ENCODE results near the gene GSC2. TPM values are rescaled to one million over a fixed set of nuclear protein-coding genes. Genes with fewer than 3 reads are reported as not detected.
A peak's percentile ranks its signal among the peaks of the same experiment; 100 is the strongest.

The GSC2 gene, protein sequence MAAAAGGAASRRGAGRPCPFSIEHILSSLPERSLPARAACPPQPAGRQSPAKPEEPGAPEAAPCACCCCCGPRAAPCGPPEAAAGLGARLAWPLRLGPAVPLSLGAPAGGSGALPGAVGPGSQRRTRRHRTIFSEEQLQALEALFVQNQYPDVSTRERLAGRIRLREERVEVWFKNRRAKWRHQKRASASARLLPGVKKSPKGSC
- total RNA-seq, result 0.07 TPM in 1 of 2 replicates, not detected in the other

DNA sequence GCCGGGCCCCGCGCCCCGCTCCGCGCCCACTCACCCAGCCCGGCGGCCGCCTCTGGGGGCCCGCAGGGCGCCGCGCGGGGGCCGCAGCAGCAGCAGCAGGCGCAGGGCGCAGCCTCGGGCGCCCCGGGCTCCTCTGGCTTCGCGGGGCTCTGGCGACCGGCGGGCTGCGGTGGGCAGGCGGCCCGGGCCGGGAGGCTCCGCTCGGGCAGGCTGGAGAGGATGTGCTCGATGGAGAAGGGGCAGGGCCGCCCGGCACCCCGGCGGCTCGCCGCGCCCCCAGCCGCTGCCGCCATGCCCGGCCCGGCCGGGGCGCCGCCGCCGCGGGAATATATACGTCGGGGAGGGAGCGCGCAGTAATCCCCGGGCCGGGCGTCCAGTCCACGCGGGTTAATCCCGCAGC lies at the start of gene GSC2:
Gene GSC2 (minus strand): TSS at position 302 of the 400 bp plus-strand sequence. CDS start 9 bp downstream, at position 293.
- DNase-seq (ENCODE audit: low read depth, low spot score), result no peak

DNA sequence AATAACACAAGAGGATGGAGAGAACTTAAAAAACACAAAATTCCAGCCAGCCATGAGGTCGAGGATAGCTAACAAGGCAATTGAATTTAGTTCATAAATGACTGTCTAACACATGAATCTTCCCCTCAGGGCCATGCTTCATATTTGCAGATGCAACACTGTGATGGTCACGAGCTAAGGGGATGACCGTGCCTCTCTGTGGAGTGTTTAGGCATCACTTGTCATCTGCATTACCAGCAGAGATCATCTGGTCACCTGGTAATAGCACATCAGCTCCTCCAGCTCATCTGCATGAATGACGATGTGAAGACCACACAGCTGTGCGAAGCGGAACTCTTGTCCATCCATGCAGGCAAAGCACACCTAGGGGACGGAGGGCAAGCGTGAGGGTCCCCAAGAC lies 49.4 kb upstream of the GSC2 start:
- DNase-seq (ENCODE audit: low read depth, low spot score), result no peak

DNA sequence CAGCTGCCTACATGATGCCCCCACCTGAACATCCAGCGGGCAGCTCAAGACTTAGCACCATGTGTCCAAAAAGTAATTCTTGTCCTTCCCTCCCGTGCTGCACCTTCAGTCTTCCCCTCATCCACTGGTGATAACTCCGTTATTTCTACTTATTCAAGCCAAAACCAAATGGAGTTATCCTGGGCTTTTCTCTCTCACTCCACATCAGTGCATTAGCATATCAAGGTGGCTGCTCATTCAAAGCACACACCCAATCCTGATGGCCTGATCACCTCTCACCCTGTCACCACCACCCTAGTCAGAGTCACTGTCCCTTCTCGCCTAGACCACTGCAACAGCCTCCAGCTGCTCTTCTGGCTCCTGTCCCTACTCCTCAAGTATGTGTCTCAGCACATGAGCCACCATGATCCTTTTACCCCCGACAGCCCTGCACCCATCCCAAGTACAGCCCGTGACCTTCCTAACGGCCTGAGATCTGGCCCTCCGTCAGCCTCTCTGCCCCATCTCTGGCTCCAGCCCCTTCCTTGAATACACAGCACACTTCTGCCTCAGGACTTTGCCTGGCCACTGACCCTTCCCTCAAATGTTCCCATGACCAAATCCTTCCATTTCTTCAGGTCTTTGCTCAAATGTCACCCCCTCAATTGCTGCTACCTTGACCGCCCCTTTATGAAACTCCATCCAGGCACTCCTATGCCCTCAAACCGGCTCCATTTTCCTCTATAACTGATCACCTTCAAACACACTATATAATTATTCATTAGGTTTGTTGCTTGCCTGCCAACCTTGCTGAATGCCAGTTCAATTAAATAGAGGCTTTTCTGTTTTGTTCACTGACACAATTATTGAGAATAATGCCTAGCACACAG lies 48.1 kb upstream of the GSC2 start:
- no peak for DNase-seq (ENCODE audit: low read depth, low spot score)

DNA sequence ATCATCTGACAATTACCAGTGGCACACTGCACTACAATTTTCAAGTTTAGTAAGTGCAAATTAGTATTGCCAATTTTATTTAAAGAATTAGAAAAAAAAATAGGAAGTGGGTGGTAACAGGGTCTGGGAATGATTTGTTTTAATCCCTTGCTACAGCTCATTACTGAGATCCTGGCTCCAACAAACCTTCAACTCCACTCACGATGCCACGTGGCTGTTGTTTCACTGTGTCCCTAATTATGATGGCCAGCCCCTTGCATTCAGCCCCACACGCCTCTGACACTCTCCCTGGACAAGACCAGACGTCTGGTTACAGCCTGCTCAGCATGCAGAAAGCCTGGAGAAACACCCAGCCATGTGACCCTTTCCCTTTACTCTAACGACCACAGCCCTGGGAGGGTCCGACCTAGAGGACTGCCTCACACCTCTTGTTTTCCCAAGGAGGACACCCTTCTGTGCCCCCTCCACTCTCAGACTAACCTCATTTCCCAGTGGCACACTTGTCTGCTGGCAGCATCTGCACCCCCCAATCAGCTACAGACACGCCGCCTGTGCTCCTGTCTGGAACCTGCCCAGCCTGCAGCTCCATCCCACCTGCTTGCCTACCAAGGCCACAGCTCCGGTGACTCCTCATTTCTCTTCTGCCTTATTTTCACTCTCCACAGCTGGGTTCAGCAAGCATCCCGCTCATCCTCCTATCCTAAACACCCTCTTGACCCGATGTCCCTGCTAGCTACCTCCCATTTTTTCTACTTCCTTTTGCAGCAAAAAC lies 46.9 kb upstream of the GSC2 start:
- no peak for DNase-seq (ENCODE audit: low read depth, low spot score)

DNA sequence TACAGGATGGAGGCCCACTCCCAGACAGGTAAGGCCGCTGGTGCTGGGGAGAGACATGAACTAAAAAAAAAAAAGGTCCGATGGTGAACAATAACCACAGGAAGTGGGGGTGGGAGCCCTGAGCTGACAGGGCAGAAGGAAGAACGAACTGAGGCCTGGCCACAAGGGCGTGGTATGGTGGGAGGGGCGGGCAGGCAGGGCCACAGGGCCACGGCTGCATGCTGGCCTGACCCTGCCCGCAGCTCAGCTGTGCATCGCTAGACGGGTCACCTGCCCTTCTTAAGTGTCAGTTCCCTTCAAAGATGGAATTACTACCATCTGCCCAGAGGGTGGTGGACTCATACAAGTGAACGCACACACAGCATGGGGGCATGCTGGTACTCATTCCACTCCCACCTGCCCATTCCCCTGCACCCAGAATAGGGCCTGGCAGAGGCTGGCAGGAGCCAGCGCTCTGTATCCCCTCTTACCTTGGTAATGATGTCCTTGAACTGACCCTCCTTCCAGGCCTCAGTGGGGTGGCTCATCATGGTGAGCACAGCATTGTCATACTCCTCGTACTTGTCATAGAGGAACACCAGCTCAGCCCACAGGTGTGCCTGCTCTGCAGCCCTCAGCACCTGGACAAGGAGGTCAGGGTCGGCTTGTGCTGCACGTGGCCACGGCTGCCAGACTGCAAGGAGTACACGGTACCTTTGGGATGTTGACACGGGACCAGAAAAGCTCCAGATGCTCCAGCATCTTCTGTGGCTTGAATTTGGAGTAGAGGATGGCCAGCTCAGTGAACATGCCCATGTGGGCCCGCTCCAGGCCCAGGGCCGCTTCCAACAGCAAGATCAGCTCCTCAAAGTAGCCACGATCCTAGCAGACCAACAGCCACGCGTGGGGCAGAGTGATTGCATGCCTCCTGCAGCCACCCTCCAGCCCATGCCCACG lies 46.0 kb upstream of the GSC2 start:
- DNase-seq (ENCODE audit: low read depth, low spot score), result no peak

DNA sequence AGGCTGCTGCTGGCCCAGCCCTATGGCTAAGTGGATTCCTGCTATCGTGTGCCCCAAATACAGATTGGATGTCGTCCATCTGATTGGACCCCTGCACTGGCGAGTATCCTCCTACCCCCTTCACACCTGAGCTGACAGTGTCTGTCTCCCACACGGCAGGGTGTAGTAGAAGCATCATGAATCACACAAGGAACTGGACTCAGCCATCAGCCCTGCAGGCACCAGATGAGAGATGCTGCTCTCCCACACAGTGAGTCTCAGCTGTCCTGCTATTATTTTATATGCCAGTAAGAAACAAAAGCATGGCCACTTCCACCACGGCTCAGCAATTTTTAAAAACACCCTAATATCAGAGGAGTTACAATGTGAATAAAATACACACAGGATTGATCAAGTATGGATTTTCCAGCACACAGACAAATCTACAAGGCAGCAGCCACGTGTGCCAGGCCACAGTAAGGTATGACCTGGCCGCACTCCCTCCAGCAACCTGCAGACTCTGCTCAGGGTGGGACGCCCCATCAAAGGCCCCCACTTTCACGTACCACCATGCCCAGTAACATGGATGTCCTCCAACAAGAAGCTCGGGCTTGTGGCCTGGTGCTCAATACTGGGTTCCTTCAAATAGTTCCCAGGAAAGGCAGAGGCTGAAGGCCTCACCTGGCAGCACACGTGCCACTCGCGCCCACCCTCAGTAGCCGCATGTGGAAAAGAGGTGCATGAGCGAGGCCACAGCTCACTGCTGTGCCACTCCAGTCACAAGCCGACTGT lies 44.9 kb upstream of the GSC2 start:
- DNase-seq (ENCODE audit: low read depth, low spot score), result no peak

DNA sequence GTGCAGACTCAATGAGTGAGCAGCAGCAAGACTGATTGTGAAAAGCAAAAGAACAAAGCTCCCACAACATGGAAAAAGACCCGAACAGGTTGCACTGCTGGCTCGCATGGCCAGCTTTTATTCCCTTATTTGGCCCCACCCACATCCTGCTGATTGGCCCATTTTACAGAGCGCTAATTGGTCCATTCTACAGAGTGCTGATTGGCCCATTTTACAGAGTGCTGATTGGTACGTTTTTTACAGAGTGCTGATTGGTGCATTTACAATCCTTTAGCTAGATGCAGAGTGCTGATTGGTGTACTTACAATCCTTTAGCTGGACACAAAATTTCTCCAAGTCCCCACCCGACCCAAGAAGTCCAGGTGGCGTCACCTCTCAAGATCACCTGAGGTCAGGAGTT lies 43.8 kb upstream of the GSC2 start:
- DNase-seq (ENCODE audit: low read depth, low spot score), result no peak

DNA sequence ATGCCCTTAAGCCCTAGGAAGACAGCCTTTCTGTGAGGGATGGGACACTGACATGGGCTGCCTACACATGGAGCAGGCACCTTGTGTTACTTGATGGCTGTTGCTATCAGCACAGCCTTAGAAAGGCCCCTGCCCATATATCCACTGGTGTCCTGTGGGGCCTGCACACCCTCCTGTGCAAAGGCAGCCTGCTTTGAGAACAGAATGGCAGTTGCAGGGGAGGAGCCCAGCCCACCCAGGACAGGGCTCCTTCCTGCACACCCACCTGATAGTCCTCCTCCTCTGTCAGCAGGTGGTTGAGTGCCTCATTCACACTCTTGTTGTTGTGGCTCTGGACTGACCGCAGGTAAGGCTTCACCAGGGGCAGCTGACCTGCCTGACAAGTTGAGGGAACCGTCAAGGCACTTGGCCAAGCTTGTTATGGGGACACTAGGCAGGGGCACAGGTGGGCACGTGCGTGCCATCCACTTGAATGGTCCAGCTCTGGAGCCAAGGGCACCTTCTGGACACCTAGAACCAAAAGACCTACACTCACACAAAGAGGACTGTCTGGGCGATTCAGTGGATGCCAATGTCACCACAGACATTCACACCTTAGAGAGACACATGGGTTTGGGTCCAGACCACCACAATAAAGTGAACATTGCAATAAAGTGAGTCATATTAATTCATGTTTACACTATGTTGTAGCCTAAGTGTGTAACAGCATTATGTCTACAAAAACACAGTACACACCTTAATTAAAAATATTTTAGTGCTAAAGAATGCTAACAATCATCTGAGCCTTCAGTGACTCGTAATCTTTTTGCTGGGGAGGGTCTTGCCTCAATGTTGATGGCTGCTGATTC lies 37.8 kb upstream of the GSC2 start:
- DNase-seq (ENCODE audit: low read depth, low spot score), result no peak

DNA sequence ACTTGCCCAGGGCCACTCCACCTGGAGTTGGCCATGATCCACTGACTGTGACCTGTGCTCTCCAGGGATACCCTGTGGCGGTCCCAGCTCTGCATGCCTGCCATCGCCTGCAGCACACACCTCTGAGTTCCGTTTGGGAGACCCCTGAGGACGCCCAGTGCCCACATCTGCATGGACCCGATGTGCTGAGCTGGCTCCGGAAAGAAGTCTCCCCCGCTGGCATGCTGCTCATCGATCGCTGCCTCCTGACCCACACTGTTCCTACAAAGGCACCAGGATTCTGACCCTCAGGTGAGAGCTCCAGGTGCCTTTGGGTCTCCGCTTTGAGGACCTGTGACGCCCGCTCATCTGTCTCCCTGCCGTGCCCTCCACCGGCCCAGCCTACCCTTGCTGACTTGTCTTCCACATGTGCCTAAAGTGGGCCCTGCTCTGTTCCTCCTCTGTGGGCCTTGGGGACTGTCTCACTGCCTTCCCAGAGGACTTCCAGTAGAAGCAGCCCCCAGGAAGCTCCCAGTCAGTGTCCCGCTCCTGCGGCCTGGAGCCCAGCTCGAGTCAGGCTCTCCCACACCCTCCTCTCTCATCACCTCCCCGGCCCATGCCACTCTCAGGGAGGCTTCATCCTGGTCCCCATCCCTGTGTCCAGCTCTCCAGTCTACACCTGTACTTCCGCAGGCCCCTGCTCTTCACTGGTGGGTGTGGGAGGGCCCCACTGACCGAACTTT lies 34.3 kb upstream of the GSC2 start:
- no peak for DNase-seq (ENCODE audit: low read depth, low spot score)

DNA sequence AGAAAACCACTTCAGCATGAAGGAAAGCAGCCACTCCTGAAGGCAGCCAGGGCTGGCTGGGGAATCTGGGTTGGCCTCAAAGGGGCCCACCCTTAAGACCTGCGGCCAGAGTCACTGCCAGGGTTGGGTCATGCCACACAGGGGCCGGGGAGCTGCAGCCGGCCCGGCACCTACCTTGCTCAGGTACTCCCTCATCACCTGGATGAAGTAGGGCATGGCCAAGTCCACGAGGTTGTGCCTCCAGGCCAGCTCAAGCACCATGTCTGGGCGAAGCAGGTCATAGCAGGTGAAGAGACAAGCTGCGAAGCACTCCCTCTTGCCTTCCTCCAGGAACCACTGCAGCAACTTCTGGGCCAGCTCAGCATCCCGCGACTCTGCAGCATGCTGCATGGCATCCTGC lies 33.1 kb upstream of the GSC2 start:
- no peak for DNase-seq (ENCODE audit: low read depth, low spot score)

DNA sequence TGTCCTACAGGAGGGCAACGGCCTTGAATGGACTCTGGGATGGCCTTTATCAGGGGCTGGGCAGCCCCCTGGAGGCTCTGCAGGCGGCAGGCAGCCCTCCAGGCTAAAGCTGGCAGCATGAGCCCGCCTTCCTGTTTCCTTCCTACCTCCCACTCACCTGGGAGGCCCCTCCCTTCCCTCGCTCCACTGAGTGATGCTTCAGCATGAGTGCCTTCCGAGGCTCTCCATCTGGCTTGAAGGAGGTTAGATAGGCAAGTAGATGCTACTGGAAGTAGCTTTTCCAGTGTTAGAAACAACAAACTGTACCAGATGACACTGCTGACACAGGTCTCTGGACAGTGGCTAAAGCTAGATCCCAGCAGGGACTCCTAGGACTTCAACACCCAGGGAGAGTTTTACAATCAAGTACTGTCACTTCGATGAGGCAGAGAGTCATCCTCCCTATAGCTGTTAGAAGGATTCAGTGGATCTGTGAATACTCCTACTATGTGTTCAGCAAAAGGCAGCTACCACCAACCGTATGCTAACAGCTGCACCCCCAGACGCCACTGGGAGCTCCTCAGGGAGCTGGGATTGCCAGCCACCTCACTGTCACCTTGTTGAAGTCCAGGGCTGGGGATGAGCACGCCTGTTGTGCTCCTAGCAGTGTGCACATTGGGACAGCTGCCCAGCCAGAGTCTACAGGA lies 32.5 kb upstream of the GSC2 start:
- no peak for DNase-seq (ENCODE audit: low read depth, low spot score)

DNA sequence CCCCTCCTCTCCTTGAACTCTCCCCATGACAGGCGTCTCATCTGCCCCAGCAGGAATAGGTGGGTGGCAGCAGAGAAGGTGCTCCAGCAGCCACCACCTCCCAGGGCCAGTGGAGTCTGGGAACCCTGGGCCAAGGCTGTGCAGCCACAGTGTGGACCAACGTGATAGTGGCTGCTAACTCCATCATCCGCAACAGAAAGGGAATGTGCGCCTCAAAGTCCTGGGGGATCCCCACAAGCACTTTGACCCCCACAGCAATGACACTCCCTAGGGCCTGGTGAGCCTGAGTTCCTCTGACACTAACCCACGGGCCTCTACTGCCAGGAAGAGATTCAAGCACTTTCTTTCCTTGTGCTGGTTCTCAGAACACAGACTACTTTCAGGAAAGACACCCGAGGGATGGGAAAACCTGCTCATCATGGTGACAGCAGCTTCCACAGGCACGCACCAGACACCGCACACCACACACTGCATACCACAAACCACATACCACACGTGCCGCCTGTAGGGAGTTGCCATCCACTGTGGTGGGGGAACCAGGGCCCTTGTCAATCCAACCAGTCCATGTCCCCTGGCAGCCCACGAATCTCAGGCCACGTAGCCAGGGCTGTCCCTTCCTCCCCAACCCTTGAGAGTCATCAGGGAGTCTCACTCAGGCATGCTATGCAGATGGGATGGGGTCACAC lies 31.8 kb upstream of the GSC2 start:
- DNase-seq (ENCODE audit: low read depth, low spot score), result no peak

DNA sequence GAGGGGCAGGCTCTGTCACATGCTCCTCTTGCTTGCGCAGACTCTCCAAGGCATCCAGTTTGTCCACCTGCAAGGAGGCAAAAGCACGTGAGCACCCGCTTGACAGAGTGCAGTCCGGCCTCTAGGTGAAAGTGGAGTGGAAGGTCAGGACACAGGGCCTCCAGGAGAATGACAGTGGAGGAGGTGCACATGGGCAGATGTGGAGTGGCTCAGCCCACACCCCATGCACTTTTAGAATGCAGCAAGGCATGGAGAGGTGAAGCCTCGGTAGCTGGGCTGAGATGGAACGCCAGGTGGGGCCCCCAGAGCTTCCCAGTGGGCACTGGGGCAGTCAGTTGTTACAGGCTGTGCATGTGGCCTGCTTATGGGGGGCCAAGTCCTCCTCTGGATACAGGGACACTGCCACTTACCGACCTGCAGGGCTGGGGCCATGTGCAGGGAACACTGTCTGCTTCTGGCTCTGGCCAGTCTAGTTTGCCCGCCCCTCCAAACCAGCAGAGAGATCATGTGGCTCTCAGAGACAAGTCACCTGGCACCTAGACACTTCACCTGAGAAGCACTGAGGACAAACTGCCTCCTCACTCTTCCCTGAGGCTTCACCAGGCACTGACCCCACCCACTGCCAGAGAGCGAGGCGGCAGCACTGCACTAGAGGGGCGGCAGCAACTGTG lies 30.8 kb upstream of the GSC2 start:
- no peak for DNase-seq (ENCODE audit: low read depth, low spot score)

DNA sequence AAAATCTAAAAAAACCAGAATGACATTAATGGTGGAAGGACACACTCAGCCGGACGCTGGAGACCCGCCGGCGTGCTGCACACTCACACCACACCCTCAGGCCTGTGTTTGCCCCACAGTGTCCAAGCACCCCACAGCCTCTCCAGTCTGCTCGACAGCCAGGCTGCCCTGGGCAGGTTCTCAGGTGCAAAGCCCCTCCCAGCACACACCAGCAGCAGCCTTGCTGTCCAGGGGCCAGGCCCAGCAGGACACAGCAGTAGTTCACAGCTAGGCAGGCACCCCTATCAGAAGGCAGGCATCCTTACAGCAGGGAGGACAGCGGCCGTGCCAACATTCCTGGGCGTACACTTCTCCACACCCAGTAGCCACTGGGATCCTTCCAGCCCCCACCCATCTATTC lies 30.1 kb upstream of the GSC2 start:
- DNase-seq (ENCODE audit: low read depth, low spot score), result no peak

DNA sequence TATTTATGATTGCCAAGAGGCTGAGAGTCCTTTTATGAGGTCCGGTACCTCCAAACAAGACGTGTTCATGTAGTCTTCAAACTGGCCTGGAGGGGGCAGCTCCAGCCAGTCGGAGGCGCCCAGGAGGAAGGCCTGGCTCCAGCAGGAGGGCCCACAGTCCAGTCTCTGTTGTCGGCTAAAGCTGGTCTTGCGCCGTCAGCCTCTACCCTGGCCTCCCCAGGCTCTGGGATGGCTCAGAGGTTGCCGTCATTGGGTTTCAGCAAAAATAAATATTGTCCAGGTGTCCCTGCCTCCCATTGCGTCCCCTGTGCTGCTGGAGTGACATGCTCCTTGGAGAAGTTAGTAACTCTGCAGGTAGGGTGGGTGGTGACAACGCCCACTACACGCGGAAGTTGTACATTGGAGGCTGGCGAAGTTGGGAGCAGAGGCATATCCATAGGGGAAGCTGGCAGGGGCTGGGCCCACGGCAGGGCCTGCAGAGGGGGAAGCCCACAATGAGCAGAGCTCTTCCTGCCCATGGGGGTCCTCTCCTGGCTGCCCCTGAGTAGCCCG lies 29.5 kb upstream of the GSC2 start:
- peak; percentile 69 for DNase-seq (ENCODE audit: low read depth, low spot score)

DNA sequence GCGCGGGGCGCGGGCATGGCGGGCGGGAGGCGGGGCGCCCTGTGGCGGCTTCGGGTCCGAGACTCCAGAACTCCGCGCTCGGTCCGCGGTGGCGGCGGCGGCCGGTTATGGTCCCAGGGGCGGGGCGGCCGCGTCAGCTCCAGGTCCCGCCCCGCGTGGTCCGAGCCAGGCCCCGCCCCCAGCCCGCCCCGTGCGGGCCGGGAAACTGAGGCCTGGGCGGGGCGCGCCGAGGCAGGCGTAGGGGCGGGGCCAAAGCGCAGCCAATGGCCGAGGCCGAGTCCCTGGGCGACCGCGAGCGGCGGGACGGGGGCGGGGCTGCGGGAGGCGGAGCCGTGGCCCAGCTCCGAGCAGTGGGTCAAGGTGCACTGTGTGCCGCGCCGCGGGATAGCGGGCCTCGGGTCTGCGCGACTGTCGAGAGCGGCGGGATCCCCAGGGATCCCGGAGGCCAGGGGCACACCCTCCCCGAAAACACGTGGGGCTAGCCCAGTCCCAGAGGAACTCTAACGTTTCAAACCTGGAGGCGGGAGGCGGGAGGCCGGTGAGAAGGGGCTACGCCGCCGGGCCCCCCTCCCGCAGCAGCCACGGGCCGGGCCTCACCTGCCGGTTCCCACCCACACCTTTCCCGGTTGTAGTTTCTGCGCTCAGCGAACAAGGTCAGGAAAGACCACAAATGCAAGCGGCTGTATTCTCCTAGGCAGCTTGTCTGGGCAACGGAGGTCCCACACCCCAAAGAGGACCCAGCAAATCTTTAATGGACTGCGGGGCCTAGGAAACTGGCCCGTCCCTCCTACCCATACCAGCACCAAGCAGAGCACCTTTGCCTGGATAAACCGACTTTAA lies 28.8 kb upstream of the GSC2 start, which contains the start of gene SLC25A1:
Gene SLC25A1 (minus strand): TSS at position 80 of the 840 bp plus-strand sequence. CDS start 63 bp downstream, at position 17.
- DNase-seq (ENCODE audit: low read depth, low spot score), result peak; percentile 48
